Natural killer cell (primary cell): ENCODE data around the gene LRRN4. TPM values are rescaled to one million over a fixed set of nuclear protein-coding genes. Genes with fewer than 3 reads are reported as not detected.

Source experiments
- ATAC-seq, 3 donors: fragments of 150-1000 bp in 2 of 3; fragments of 200-7000 bp in 1 of 3; cut with Tn5 transposase; 1 replicate in 1 of 3; 2 replicates in 2 of 3; pipeline ENCODE4 v1.10.0; 2021; ENCODE audit warnings: mild to moderate bottlenecking in 2 of 3, moderate library complexity in 2 of 3
- DNase-seq, 2 donors: peaks; one replicate each; pipeline versions ENCODE4 v3.0.0 to v3.0.0-alpha.2; 2013 to 2021; ENCODE audit warnings: mixed read lengths in 1 of 2
- H3K27ac ChIP-seq: one replicate; pipeline ENCODE4 v1.5.1; 2013; ENCODE audit warnings: mild to moderate bottlenecking, low read length
- H3K27me3 ChIP-seq: one replicate; pipeline ENCODE4 v1.6.1; 2013; ENCODE audit warnings: low read length; ENCODE audit not compliant: control insufficient read depth, insufficient read depth
- H3K36me3 ChIP-seq: one replicate; pipeline ENCODE4 v1.6.1; 2013; ENCODE audit warnings: low read length; ENCODE audit not compliant: control insufficient read depth, insufficient read depth
- H3K4me1 ChIP-seq: one replicate; pipeline ENCODE4 v1.6.1; 2013; ENCODE audit warnings: low read length; ENCODE audit not compliant: control insufficient read depth, insufficient read depth
- H3K4me3 ChIP-seq: one replicate; pipeline ENCODE4 v1.5.1; 2013; ENCODE audit warnings: low read length
- H3K9me3 ChIP-seq: one replicate; pipeline ENCODE4 v1.6.1; 2013; ENCODE audit warnings: low read length; ENCODE audit not compliant: control insufficient read depth, insufficient read depth
- H3K27ac Mint-ChIP-seq, 2 donors: one replicate each; pipeline ENCODE4 v1.8.0; 2022; ENCODE audit warnings: mild to moderate bottlenecking in 2 of 2, mixed read lengths in 2 of 2, moderate library complexity in 1 of 2
- H3K27me3 Mint-ChIP-seq, 2 donors: one replicate each; pipeline ENCODE4 v1.8.0; 2022; ENCODE audit warnings: low read depth in 2 of 2, mixed read lengths in 2 of 2
- H3K36me3 Mint-ChIP-seq: one replicate; pipeline ENCODE4 v1.8.0; 2022; ENCODE audit warnings: mixed read lengths
- H3K4me1 Mint-ChIP-seq, 2 donors: one replicate each; pipeline ENCODE4 v1.8.0; 2022; ENCODE audit warnings: mixed read lengths in 2 of 2
- H3K4me3 Mint-ChIP-seq: one replicate; pipeline ENCODE4 v1.8.0; 2022; ENCODE audit warnings: mild to moderate bottlenecking, moderate library complexity, mixed read lengths
- H3K9me3 Mint-ChIP-seq, 2 donors: one replicate each; pipeline ENCODE4 v1.8.0; 2022; ENCODE audit warnings: mixed read lengths in 2 of 2
- WGBS: methylation state at CpG from one replicate; pipeline ENCODE4 v1.1.7; 2013; ENCODE audit warnings: missing lambda C conversion rate; ENCODE audit not compliant: insufficient coverage; 5-methylcytosine and 5-hydroxymethylcytosine counted together
- intact Hi-C: fragments of 100-400 bp; cut with micrococcal nuclease; formaldehyde crosslinking; loops from one replicate; pipeline ENCODE4 v1.14.2; 2022
- total RNA-seq, 4 donors: library from RNA; stranded (reverse); fragments of 120-200 nt in 1 of 4; gene quantifications; one replicate each; pipeline versions ENCODE4 v1.2.3 to v1.2.4, GENCODE V29; 2013 to 2022
- TF ChIP-seq, protein P1 (sequence below): fragments of 200-600 bp; IDR thresholded peaks from one replicate; pipeline ENCODE4 v1.8.0; 2022; ENCODE audit warnings: antibody characterized with exemption

LRRN4 gene
- total RNA-seq, 3 donors from 2014 or later (not counting 1 experiment from before 2014, with no cell fraction given): not detected

DNA sequence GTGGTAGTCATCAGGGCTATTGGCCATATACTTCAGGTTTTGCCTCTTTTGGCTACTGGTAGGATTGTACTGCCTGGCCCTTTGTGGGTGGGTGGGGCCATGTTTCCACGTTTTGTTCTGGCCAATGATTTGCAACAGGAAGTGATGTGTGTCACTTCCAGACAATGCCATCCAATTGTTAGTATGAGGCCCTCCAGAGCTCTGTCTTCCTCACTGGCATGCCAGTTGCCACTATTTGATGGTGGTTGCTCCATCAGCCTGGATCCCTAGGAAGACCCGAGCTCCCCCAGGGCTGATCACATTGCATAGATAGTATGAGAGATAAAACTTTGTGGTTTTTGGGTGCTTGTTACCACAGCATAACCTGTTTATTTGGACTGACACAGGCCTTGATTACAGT, 7.7 kb upstream of the LRRN4 start:
- no peaks in the 10 kb centered on the region for H3K9me3 ChIP-seq
- no peak overlapping the region for H3K4me3 Mint-ChIP-seq
- no peaks in the 10 kb centered on the region for H3K4me1 Mint-ChIP-seq
- no peak for DNase-seq
- H3K4me1 ChIP-seq: no peaks in the 10 kb centered on the region
- H3K27me3 ChIP-seq: no peaks in the 10 kb centered on the region
- intact Hi-C loops: no loop called here
- no peaks in the 10 kb centered on the region for H3K36me3 Mint-ChIP-seq
- H3K9me3 Mint-ChIP-seq: no peaks in the 10 kb centered on the region
- H3K4me3 ChIP-seq: no peak overlapping the region
- H3K27ac ChIP-seq: no peak overlapping the region
- no peak for ATAC-seq
- H3K36me3 ChIP-seq: no peaks in the 10 kb centered on the region
- 54% methylated on average over 2 of the region's 2 CpGs for WGBS
- H3K27me3 Mint-ChIP-seq: peaks cover 10 to 28% of the 10 kb centered on the region in 2 donors
- TF ChIP-seq, protein P1, sequence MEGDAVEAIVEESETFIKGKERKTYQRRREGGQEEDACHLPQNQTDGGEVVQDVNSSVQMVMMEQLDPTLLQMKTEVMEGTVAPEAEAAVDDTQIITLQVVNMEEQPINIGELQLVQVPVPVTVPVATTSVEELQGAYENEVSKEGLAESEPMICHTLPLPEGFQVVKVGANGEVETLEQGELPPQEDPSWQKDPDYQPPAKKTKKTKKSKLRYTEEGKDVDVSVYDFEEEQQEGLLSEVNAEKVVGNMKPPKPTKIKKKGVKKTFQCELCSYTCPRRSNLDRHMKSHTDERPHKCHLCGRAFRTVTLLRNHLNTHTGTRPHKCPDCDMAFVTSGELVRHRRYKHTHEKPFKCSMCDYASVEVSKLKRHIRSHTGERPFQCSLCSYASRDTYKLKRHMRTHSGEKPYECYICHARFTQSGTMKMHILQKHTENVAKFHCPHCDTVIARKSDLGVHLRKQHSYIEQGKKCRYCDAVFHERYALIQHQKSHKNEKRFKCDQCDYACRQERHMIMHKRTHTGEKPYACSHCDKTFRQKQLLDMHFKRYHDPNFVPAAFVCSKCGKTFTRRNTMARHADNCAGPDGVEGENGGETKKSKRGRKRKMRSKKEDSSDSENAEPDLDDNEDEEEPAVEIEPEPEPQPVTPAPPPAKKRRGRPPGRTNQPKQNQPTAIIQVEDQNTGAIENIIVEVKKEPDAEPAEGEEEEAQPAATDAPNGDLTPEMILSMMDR: no peak
- H3K27ac Mint-ChIP-seq: no peak overlapping the region

DNA sequence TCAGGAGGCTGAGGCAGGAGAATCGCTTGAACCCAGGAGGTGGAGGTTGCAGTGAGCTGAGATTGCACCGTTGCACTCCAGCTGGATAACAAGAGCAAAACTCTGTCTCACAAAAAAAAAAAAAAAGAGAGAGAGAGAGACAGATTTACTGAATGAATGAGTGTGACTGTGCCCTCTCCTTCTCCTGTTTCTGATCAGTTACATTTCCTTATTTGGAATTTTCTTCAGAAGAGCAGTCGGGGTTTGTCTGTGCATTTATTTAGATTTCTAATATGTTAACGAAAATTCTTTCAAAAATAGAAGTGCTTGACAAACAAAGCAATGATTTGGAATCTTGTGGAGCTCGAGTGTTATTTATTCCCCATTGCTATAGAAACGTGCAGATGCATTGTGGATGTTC, 6.4 kb upstream of the LRRN4 start:
- Histone ChIP-seq H3K36me3 (no peaks in the 10 kb centered on the region), H3K27me3 (no peaks in the 10 kb centered on the region), H3K9me3 (no peaks in the 10 kb centered on the region), H3K27ac (no peak overlapping the region), H3K4me1 (no peaks in the 10 kb centered on the region), H3K4me3 (no peak overlapping the region)
- H3K4me1 Mint-ChIP-seq: no peaks in the 10 kb centered on the region
- WGBS: 72% methylated on average over 5 of the region's 6 CpGs
- no peak overlapping the region for H3K4me3 Mint-ChIP-seq
- H3K9me3 Mint-ChIP-seq: no peaks in the 10 kb centered on the region
- TF ChIP-seq, protein P1: no peak
- no peak overlapping the region for H3K27ac Mint-ChIP-seq
- H3K27me3 Mint-ChIP-seq: peaks cover 10 to 23% of the 10 kb centered on the region in 2 donors
- intact Hi-C loops: no loop called here
- DNase-seq (no peak), ATAC-seq (no peak)
- no peaks in the 10 kb centered on the region for H3K36me3 Mint-ChIP-seq

DNA sequence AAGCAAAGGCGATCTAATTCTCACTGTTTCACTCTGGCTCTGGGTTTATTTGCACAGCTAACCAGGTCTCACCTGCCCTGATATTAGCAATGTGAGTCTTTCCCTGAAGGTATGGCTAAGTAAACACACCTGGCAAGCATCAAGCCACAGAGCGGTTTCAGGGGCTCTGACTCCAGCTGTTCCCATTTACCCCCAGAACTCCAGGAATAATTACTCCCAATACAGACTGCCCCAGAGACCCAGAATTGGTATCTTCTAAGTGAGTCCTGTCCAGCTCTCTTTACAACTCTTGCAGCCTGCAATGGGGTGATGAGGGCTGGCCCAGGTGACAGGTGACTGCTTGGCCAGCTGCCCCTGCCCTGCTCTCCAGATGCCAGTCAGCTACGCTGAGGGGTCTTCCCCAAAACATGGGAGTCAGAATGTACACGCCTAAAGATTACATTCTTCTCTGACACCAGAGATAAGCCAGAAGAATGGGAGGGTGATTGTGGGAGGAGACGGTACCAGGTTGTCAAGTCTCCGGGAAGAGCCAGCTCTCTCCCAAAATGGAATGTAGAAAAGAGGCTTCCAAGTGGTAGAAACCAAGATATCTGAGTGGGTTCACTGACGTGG, 4.9 kb upstream of the LRRN4 start:
- Histone ChIP-seq H3K4me1 (no peaks in the 10 kb centered on the region), H3K27ac (no peak overlapping the region), H3K36me3 (no peaks in the 10 kb centered on the region), H3K4me3 (no peak overlapping the region), H3K9me3 (no peaks in the 10 kb centered on the region), H3K27me3 (no peaks in the 10 kb centered on the region)
- no peak for DNase-seq
- TF ChIP-seq, protein P1: no peak
- ATAC-seq: no peak
- no peaks in the 10 kb centered on the region for H3K4me1 Mint-ChIP-seq
- no peaks in the 10 kb centered on the region for H3K9me3 Mint-ChIP-seq
- 76% methylated on average over 7 of the region's 7 CpGs for WGBS
- no peak overlapping the region for H3K27ac Mint-ChIP-seq
- H3K27me3 Mint-ChIP-seq: peaks cover 18 to 23% of the 10 kb centered on the region in 2 donors
- H3K36me3 Mint-ChIP-seq: no peaks in the 10 kb centered on the region
- intact Hi-C loops: no loop called here
- no peak overlapping the region for H3K4me3 Mint-ChIP-seq

DNA sequence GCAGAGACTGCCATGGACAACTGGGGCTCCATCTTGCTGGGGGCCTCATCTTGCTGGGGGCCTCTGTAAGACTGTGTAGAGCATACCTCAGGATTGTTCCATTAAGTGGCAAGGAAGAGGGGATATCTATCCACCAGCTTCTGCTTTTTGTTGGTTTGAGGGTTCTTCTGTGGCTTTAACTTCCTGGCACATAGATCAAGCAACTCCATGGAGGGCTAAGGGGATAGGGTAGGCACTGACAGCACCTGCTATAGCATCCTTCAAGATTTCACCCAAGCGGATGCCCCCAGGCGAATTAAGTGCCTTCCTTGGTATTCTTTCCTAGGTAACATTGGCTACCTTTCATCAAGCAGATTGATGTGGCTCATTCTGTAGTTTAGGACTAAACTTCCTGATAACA, 3.8 kb upstream of the LRRN4 start:
- Mint-ChIP-seq H3K4me3 (no peak overlapping the region), H3K36me3 (no peaks in the 10 kb centered on the region), H3K4me1 (peaks cover 0 to 5% of the 10 kb centered on the region in 2 donors), H3K27me3 (peaks cover 21 to 31% of the 10 kb centered on the region in 2 donors), H3K9me3 (no peaks in the 10 kb centered on the region), H3K27ac (no peak overlapping the region)
- no peaks in the 10 kb centered on the region for H3K36me3 ChIP-seq
- peaks cover 2% of the 10 kb centered on the region for H3K27me3 ChIP-seq
- no peaks in the 10 kb centered on the region for H3K9me3 ChIP-seq
- H3K27ac ChIP-seq: no peak overlapping the region
- 14% methylated on average over 2 of the region's 2 CpGs for WGBS
- H3K4me1 ChIP-seq: no peaks in the 10 kb centered on the region
- H3K4me3 ChIP-seq: no peak overlapping the region
- no peak for ATAC-seq
- DNase-seq: no peak
- TF ChIP-seq, protein P1: no peak
- intact Hi-C loops: no loop called here
